ENCODE data around the gene SLC17A9. TPM values are rescaled to one million over a fixed set of nuclear protein-coding genes. Genes with fewer than 3 reads are reported as not detected.

Gene SLC17A9
- total RNA-seq, 4 donors from 2014 or later = 0.10 to 2.1 (median 0.66) TPM

DNA sequence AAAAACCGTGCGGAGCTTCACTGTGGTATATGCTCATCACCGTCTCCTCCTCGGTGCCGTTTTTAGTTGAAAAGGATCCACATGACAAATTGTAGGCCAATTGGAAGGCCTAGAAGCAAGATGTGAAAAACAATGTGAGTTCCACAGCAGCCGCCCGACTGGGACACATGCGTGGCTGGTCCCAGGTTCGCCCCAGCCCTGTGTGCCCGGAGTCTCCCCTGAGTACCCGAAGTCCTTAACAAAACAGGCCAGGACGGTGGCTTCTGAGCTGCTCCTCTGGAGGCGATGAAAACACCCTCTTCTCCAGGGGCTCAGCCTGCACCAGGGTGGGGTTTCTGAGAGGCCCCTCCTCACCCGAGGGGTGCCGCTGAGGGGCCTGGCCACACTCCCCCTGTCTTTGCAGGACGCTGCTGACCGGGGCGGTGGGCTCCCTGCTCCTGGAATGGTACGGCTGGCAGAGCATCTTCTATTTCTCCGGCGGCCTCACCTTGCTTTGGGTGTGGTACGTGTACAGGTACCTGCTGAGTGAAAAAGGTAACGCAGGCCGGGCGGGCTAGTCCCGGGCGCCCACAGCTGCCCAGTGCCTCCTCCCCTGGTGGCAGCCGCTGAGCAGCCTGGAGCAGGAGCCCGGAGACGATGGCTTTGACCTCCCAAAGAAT, 9.8 kb downstream of the SLC17A9 start:
- Histone ChIP-seq H3K4me3 (no peak overlapping the region), H3K36me3 (peaks cover 12% of the 10 kb centered on the region), H3K4me1 (peaks cover 11% of the 10 kb centered on the region), H3K27me3 (no peaks in the 10 kb centered on the region), H3K27ac (no peak overlapping the region), H3K9me3 (no peaks in the 10 kb centered on the region)
- no peak for DNase-seq (ENCODE audit: low spot score in 2 of 2)
- TF ChIP-seq POLR2A (IDR thresholded peaks at IDR 0.05) = no peak
- no peak for TF ChIP-seq EP300 (IDR thresholded peaks at IDR 0.05)
- no peak for TF ChIP-seq POLR2AphosphoS5 (IDR thresholded peaks at IDR 0.05)
- TF ChIP-seq CTCF (IDR thresholded peaks at IDR 0.05) = no peak
- WGBS = 87% methylated on average over 15 of the region's 30 CpGs

- peaks cover 12% of the 10 kb centered on the region for H3K36me3 ChIP-seq
- 88% methylated on average over 14 of the region's 32 CpGs for WGBS
- H3K27ac ChIP-seq = no peak overlapping the region
- H3K9me3 ChIP-seq = no peaks in the 10 kb centered on the region
- H3K4me1 ChIP-seq = peaks cover 11% of the 10 kb centered on the region
- no peak overlapping the region for H3K4me3 ChIP-seq
- TF ChIP-seq POLR2A (IDR thresholded peaks at IDR 0.05) = no peak
- no peak for TF ChIP-seq POLR2AphosphoS5 (IDR thresholded peaks at IDR 0.05)
- TF ChIP-seq EP300 (IDR thresholded peaks at IDR 0.05) = no peak
- TF ChIP-seq CTCF (IDR thresholded peaks at IDR 0.05) = no peak
- DNase-seq (ENCODE audit: low spot score in 2 of 2) = no peak
- H3K27me3 ChIP-seq = no peaks in the 10 kb centered on the region
Measured at GRCh38 chr20:62962891-62963613, 10.5 kb downstream of the SLC17A9 start.

GRCh38 chr20:62963614-62964397, 11.3 kb downstream of the SLC17A9 start:
- Histone ChIP-seq H3K4me3 (no peak overlapping the region), H3K36me3 (peaks cover 10% of the 10 kb centered on the region), H3K27me3 (no peaks in the 10 kb centered on the region), H3K4me1 (peaks cover 11% of the 10 kb centered on the region), H3K9me3 (no peaks in the 10 kb centered on the region), H3K27ac (no peak overlapping the region)
- DNase-seq (ENCODE audit: low spot score in 2 of 2) = no peak
- TF ChIP-seq EP300 (IDR thresholded peaks at IDR 0.05) (no peak), CTCF (IDR thresholded peaks at IDR 0.05) (no peak), POLR2AphosphoS5 (IDR thresholded peaks at IDR 0.05) (no peak), POLR2A (IDR thresholded peaks at IDR 0.05) (no peak)
- 91% methylated on average over 16 of the region's 32 CpGs for WGBS

DNA sequence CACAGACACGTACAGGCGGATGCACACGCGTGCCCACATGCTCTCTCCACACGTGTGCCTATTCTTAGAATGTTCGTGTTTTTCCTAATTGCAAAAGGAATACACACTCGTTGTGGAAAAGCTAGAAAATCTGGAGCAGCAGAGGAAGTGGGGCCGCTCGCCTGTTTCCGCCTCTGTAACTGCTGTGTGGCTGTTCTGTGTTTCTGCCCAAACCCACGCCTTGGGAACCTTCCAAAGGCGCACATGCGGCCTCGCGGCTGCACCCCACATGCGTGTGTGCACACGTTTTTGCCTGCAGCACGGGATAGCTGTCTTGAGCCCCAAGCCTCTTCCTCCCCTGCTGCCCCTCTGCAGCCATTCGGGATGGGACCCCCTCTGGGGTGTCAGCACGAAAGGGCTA, 12.2 kb downstream of the SLC17A9 start:
- Histone ChIP-seq H3K4me1 (peaks cover 11% of the 10 kb centered on the region), H3K36me3 (peaks cover 10% of the 10 kb centered on the region), H3K27ac (no peak overlapping the region), H3K9me3 (no peaks in the 10 kb centered on the region), H3K27me3 (no peaks in the 10 kb centered on the region), H3K4me3 (no peak overlapping the region)
- TF ChIP-seq EP300 (IDR thresholded peaks at IDR 0.05) (no peak), CTCF (IDR thresholded peaks at IDR 0.05) (no peak), POLR2AphosphoS5 (IDR thresholded peaks at IDR 0.05) (no peak), POLR2A (IDR thresholded peaks at IDR 0.05) (no peak)
- no peak for DNase-seq (ENCODE audit: low spot score in 2 of 2)
- 49% methylated on average over 8 of the region's 20 CpGs for WGBS

GRCh38 chr20:62965363-62965771, 12.9 kb downstream of the SLC17A9 start:
- Histone ChIP-seq H3K27ac (no peak overlapping the region), H3K9me3 (no peaks in the 10 kb centered on the region), H3K4me3 (no peak overlapping the region), H3K27me3 (peaks cover 5% of the 10 kb centered on the region), H3K4me1 (peaks cover 11% of the 10 kb centered on the region), H3K36me3 (peaks cover 10% of the 10 kb centered on the region)
- no peak for TF ChIP-seq POLR2A (IDR thresholded peaks at IDR 0.05)
- no peak for TF ChIP-seq POLR2AphosphoS5 (IDR thresholded peaks at IDR 0.05)
- TF ChIP-seq EP300 (IDR thresholded peaks at IDR 0.05) = no peak
- no peak for TF ChIP-seq CTCF (IDR thresholded peaks at IDR 0.05)
- WGBS = 93% methylated on average over 5 of the region's 19 CpGs
- no peak for DNase-seq (ENCODE audit: low spot score in 2 of 2)
